A549 treated with AZD2906 at 1 μM for 4 hours (cell line): Measurements from ENCODE around the gene MRPL53. TPM values are rescaled to one million over a fixed set of nuclear protein-coding genes. Genes with fewer than 3 reads are reported as not detected.

Experiments used
- total RNA-seq: library from RNA; stranded (reverse); fragments of 200-300 nt; extraction: Qiagen RNA extraction; gene quantifications from 5 replicates; pipeline ENCODE4 v1.2.3, GENCODE V29; 2022

MRPL53 gene
- 93.9 to 164 TPM (median 141 TPM) in 5 replicates for total RNA-seq

DNA sequence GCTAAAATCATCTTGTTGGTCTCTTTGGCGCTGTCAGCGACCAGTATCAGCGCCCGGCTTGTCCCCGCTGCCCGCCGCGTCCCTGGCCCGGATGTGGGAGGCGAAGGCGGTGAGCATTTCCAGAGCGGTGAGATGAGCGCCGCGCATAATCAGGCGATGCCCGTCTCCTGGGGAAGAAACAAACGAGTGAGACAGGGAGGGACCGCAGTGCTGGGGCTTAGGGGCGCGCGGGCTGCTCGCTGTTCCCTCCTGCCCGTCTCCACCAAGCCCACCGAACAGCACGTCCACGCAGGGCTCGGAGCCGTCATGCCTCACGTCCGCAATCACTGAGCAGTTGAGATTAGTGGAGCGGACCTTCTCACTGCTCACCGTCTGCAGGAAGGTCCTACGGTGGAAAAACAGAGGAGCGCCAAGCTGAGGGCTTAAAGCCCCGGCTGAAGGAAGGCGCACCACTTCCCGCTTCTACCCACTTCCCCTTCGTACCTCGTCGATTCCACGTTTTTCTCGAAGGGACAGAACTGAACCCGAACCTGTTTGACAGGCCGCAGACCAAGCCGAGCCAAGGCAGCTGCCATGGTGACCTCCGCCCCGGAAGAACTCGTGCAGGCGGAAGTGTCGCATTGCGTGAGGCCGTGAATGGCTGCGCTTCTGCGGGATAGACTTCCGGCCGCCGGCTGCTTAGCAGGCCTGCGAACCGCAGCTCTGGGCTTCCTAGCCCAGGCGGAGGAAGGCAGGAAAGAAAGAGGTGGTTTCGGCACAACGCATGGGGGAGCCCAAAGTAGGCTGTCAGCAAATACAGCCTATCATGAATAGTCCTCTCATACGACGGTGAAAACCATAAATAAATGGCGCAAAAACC, at the start of gene MRPL53:
TSS of gene MRPL53 (minus strand) at position 595 of the 859 bp plus-strand sequence. CDS start at position 575, 20 bp downstream.

DNA sequence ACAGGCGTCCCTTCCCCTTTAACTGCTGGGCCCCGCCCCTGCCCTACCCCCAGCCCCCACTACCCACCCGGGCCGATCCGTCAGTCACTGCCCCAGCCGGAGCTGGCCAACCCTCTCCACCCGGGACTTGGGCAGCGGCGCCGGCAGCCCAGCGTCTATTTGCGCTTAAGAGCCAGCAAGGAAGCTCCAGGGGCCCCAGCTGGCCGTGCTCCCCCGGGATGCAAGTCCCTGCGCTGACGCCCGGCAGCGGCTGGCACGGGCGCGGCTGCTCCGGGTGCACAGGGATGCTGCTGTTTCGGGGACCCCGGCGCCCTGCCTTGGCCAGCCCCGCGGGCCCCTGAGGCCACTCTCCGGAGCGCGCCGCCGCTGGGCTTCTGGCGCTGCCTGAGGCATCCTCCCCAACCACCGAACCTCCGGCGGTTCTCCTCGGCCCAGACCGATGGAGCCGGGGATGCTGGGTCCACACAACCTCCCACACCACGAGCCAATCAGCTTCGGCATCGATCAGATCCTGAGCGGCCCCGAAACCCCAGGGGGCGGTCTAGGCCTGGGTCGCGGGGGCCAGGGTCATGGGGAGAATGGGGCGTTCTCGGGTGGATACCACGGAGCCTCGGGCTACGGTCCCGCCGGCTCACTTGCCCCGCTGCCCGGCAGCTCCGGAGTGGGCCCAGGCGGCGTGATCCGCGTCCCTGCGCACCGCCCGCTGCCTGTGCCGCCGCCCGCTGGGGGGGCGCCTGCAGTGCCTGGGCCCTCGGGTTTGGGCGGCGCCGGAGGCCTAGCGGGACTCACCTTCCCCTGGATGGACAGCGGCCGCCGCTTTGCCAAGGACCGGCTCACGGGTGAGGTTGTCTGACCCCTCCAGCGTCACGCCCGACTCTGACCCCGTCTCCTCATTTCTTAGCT, 42.1 kb upstream of the MRPL53 start, which contains the start of gene TLX2:
TSS of gene TLX2 (plus strand) at position 83 of the 903 bp plus-strand sequence. CDS start at position 440, 357 bp downstream.

GRCh38 chr2:74507145-74507925, 34.9 kb upstream of the MRPL53 start, which contains the start of gene PCGF1:
PCGF1 (minus strand) TSS chr2:74507695; CDS start chr2:74507668, 27 bp downstream.

GRCh38 chr2:74499267-74499939, 26.9 kb upstream of the MRPL53 start, which contains the start of gene LBX2:
LBX2 (minus strand) TSS chr2:74499603; CDS start chr2:74499537, 66 bp downstream.

GRCh38 chr2:74482801-74483674, 10.6 kb upstream of the MRPL53 start, which contains the start of the genes CCDC142 and TTC31:
CCDC142 (minus strand) TSS chr2:74482998; CDS start chr2:74482837, 161 bp downstream.
TTC31 (plus strand) TSS chr2:74483081; CDS start chr2:74483096, 15 bp downstream.

GRCh38 chr2:74458132-74458937, 14.1 kb downstream of the MRPL53 start, which contains the start of gene WBP1:
WBP1 (plus strand) TSS chr2:74458438; CDS start chr2:74458603, 165 bp downstream.

DNA sequence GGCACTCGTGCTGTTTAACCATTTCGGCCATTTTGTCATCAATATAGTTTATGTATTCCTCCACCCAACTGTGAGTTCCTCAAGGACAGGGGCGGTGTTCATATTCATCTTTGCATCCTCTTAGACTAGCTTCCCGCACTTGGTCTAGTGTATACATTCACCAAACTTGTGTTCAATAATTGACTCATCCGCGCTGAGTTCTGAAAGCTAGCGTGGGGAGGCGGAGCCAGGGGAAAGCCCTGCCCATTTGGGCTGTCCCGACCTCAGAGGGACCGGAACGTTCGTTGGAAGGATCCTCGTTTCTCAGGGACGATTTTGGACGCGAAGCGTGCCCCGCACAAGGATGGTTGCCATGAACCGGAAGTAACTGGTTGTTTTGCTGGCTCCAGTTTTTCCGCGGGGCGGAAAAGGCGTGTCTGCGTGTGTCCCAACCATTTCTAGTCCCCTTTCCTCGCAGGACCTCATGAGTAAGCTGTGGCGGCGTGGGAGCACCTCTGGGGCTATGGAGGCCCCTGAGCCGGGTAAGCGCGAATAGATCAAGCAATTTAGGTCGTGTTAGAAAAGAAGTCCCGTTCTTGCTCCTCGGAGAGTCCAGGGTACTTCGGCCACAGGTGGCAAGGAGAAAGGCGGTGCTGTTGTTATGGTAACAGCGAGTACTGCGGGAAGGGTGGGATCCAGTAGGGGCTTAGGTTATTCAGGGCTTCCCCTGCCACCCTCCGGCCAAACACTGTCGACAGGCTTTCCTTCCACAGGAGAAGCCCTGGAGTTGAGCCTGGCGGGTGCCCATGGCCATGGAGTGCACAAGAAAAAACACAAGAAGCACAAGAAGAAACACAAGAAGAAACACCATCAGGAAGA, 17.6 kb downstream of the MRPL53 start, which contains the start of gene INO80B:
TSS of gene INO80B (plus strand) at position 434 of the 858 bp plus-strand sequence. CDS start at position 464, 30 bp downstream.

DNA sequence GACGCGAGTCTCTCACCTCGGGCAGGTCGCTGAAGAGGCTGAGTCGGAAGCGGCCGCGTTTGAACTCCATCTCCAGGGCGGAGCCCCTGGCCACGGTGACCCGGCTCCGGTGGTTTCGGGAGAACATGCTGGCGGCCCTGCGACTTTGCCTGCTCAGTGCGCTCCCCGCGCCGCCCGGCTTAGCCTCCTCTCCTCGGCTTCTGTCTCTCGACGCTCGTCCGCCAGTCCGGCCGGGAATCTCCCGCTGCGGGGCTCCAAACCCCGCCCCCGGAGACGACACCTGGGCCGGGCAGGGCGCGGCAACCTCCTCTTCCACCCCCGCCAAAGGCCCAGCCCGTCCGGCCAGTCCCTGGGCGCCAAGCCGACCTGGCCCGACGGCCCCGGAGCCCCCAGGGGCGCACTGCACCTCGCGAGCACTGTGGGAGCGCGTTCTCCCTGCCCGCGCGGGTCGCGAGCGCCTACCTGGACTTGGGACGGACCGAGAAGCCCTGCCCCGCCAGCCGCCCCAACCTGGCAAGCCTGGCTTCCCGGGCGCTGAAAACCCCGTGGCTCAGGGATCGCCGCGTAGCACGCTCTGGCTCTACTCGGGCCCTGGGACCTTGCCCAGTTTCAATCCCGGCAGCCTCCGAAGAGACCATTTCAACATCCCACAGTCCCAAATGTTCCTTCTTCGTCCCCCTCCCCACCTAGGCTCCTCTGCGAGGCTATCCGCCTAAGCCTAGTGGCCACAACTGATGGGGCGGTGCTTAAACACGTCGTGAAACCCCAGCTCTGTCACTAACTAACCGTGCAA, 30.6 kb downstream of the MRPL53 start, which contains the start of gene RTKN:
TSS of gene RTKN (minus strand) at position 248 of the 793 bp plus-strand sequence. CDS start at position 127, 121 bp downstream.

Other genes starting within 250 kb of the MRPL53 start
- 0.15 to 0.47 TPM (median 0.24 TPM) in 5 replicates for gene SLC4A5, start 129.3 kb downstream of the MRPL53 start, total RNA-seq
- gene DCTN1, start 92.4 kb downstream of the MRPL53 start, total RNA-seq, result 112 to 150 TPM (median 144 TPM) in 5 replicates
- 2.4 to 3.6 TPM (median 3.2 TPM) in 5 replicates for gene C2orf81, start 51.1 kb downstream of the MRPL53 start, total RNA-seq
- gene WDR54, start 51.0 kb downstream of the MRPL53 start, total RNA-seq, result 76.9 to 92.7 TPM (median 91.5 TPM) in 5 replicates
- gene RTKN, start 30.7 kb downstream of the MRPL53 start, total RNA-seq, result 18.7 to 24.5 TPM (median 22.4 TPM) in 5 replicates
- 43.7 to 51.1 TPM (median 48.7 TPM) in 5 replicates for gene INO80B, start 17.6 kb downstream of the MRPL53 start, total RNA-seq
- gene WBP1, start 14.2 kb downstream of the MRPL53 start, total RNA-seq, result 49.4 to 85.1 TPM (median 81.5 TPM) in 5 replicates
- 44.0 to 55.8 TPM (median 52.5 TPM) in 5 replicates for gene MOGS, start 7.3 kb downstream of the MRPL53 start, total RNA-seq
- gene CCDC142, start 10.3 kb upstream of the MRPL53 start, total RNA-seq, result 10.5 to 16.0 TPM (median 13.2 TPM) in 5 replicates
- 13.2 to 17.7 TPM (median 15.2 TPM) in 5 replicates for gene TTC31, start 10.4 kb upstream of the MRPL53 start, total RNA-seq
- 3.2 to 4.3 TPM (median 3.8 TPM) in 5 replicates for gene LBX2, start 26.9 kb upstream of the MRPL53 start, total RNA-seq
- gene PCGF1, start 35.0 kb upstream of the MRPL53 start, total RNA-seq, result 29.9 to 35.0 TPM (median 31.9 TPM) in 5 replicates
- 0.24 to 0.37 TPM (median 0.30 TPM) in 5 replicates for gene TLX2, start 41.8 kb upstream of the MRPL53 start, total RNA-seq
- gene DQX1, start 53.6 kb upstream of the MRPL53 start, total RNA-seq, result 0.07 to 0.15 TPM (median 0.13 TPM) in 5 replicates
- 185 to 250 TPM (median 238 TPM) in 5 replicates for gene AUP1, start 57.0 kb upstream of the MRPL53 start, total RNA-seq
- gene HTRA2, start 57.3 kb upstream of the MRPL53 start, total RNA-seq, result 33.1 to 41.7 TPM (median 39.3 TPM) in 5 replicates
- gene LOXL3, start 81.3 kb upstream of the MRPL53 start, total RNA-seq, result 0.31 to 0.60 TPM (median 0.49 TPM) in 5 replicates
- 3.4 to 4.9 TPM (median 4.4 TPM) in 5 replicates for gene DOK1, start 82.0 kb upstream of the MRPL53 start, total RNA-seq
- not detected in 5 replicates for gene M1AP, start 175.7 kb upstream of the MRPL53 start, total RNA-seq
- 8.7 to 11.8 TPM (median 10.7 TPM) in 5 replicates for gene SEMA4F, start 181.6 kb upstream of the MRPL53 start, total RNA-seq